K562 (cell line): ENCODE results near the gene TFF2. TPM values are rescaled to one million over a fixed set of nuclear protein-coding genes. Genes with fewer than 3 reads are reported as not detected.
A peak's percentile ranks its signal among the peaks of the same experiment; 100 is the strongest.

Experiments used
- ATAC-seq: fragments of 200-7000 bp; cut with Tn5 transposase; 3 replicates; pipeline ENCODE4 v1.9.1; 2020; ENCODE audit warnings: moderate library complexity
- BruUV-seq: library from RNA; stranded (reverse); fragments of 400-500 nt; replicated peaks from 2 replicates; lab custom pipeline; 2021; lab: Mats Ljungman, UMichigan
- CTCF ChIA-PET: fragments of 300-600 bp; formaldehyde crosslinking; extraction: SDS; loops from one replicate; lab custom pipeline; 2021; ENCODE audit warnings: low intra/inter-chr PET ratio; lab: Yijun Ruan, JAX
- POLR2A ChIA-PET: fragments of 300-600, 350-650 bp; sonication (Branson Sonifier 250); formaldehyde crosslinking; extraction: SDS; loops from one replicate; lab custom pipeline; 2021; ENCODE audit warnings: antibody characterized with exemption, inconsistent platforms; lab: Yijun Ruan, JAX
- DNase-seq, 4 experiments: peaks; one replicate each; pipeline versions ENCODE4 v3.0.0 to v3.0.0-alpha.2; 2011 to 2018; ENCODE audit warnings: low spot score in 3 of 4, mixed read lengths in 3 of 4; ENCODE audit errors: extremely low read depth in 1 of 4
- FAIRE-seq: peaks from 2 replicates; lab custom pipeline; 2011; peaks lifted over from hg19 to GRCh38; lab: Jason Lieb, UNC
- H2AFZ ChIP-seq: 2 replicates; pipeline ENCODE4 v1.6.0; 2011; ENCODE audit warnings: low read depth, low read length, control low read depth, inconsistent platforms
- H3K27ac ChIP-seq: fragments of 200-600 bp; 3 replicates; pipeline ENCODE4 v1.8.0; 2011; ENCODE audit warnings: low read depth, mild to moderate bottlenecking, control low read depth, inconsistent platforms, low read length, moderate library complexity, mixed read lengths; ENCODE audit errors: extremely low read depth
- H3K27me3 ChIP-seq, 2 experiments: fragments of 300-600 bp in 1 of 2; 2 replicates in 1 of 2; 3 replicates in 1 of 2; pipeline versions ENCODE4 v1.6.0 to v1.8.0; 2011; ENCODE audit warnings: inconsistent platforms in 2 of 2, low read length in 2 of 2, mild to moderate bottlenecking in 1 of 2, mixed read lengths in 1 of 2, moderate library complexity in 1 of 2; ENCODE audit not compliant: control insufficient read depth in 2 of 2, insufficient read depth in 2 of 2
- H3K36me3 ChIP-seq: fragments of 300-600 bp; 3 replicates; pipeline ENCODE4 v1.8.0; 2011; ENCODE audit warnings: mild to moderate bottlenecking, low read length, inconsistent platforms; ENCODE audit not compliant: control insufficient read depth, insufficient read depth
- H3K4me1 ChIP-seq, 2 experiments: fragments of 200-600 bp in 1 of 2; replicated peaks in 1 of 2; 2 replicates in 1 of 2; 3 replicates in 1 of 2; pipeline versions ENCODE4 v1.5.1 to v1.8.0; 2011; ENCODE audit warnings: inconsistent platforms in 2 of 2, low read length in 2 of 2, mild to moderate bottlenecking in 1 of 2, mixed read lengths in 1 of 2, moderate library complexity in 1 of 2; ENCODE audit not compliant: control insufficient read depth in 2 of 2, insufficient read depth in 2 of 2
- H3K4me2 ChIP-seq: 2 replicates; pipeline ENCODE4 v1.6.1; 2011; ENCODE audit warnings: low read length, control low read depth, inconsistent platforms, mixed read lengths; ENCODE audit not compliant: insufficient read depth
- H3K4me3 ChIP-seq: fragments of 200-600 bp; sonication (generic), shearing (Covaris generic); 2 replicates; pipeline ENCODE4 v1.5.1; 2016; ENCODE audit warnings: control low read depth, inconsistent platforms
- H3K79me2 ChIP-seq: fragments of 200-600 bp; 3 replicates; pipeline ENCODE4 v1.8.0; 2011; ENCODE audit warnings: low read length, inconsistent platforms; ENCODE audit not compliant: control insufficient read depth, insufficient read depth
- H3K9ac ChIP-seq, 2 experiments: 2 replicates each; pipeline versions ENCODE4 v1.6.0 to v1.6.1; 2011; ENCODE audit warnings: low read depth in 2 of 2, low read length in 2 of 2, control low read depth in 1 of 2, inconsistent platforms in 1 of 2, mild to moderate bottlenecking in 1 of 2, mixed read lengths in 1 of 2; ENCODE audit not compliant: insufficient read depth in 1 of 2
- H3K9me1 ChIP-seq: one replicate; pipeline ENCODE4 v1.6.0; 2011; ENCODE audit warnings: inconsistent platforms, mild to moderate bottlenecking, low read length, moderate library complexity; ENCODE audit not compliant: control insufficient read depth, insufficient read depth
- H3K9me3 ChIP-seq: replicated peaks from 2 replicates; pipeline ENCODE4 v1.5.1; 2011; ENCODE audit warnings: low read depth, low read length, inconsistent platforms; ENCODE audit not compliant: control insufficient read depth, insufficient read depth
- H4K20me1 ChIP-seq: replicated peaks from 2 replicates; pipeline ENCODE4 v1.6.1; 2011; ENCODE audit warnings: low read length, inconsistent platforms, mixed read lengths; ENCODE audit not compliant: control insufficient read depth, insufficient read depth
- BCLAF1 ChIP-seq, 2 experiments: fragments of 450-650 bp in 1 of 2; IDR thresholded peaks; 2 replicates each; pipeline ENCODE4 v1.6.1; 2011 to 2017; ENCODE audit warnings: low read depth in 2 of 2, antibody characterized with exemption in 1 of 2, borderline replicate concordance in 1 of 2, low read length in 1 of 2, mild to moderate bottlenecking in 1 of 2, mixed read lengths in 1 of 2; ENCODE audit not compliant: control insufficient read depth in 1 of 2
- CBFB ChIP-seq: sonication (generic); formaldehyde crosslinking; IDR thresholded peaks from 2 replicates; pipeline ENCODE4 v1.4.0; 2020; ENCODE audit warnings: mild to moderate bottlenecking, missing genetic modification reagents
- CUX1 ChIP-seq: fragments of 200-800 bp; sonication (Bioruptor generic); IDR thresholded peaks from 2 replicates; pipeline ENCODE4 v1.6.1; 2016; ENCODE audit warnings: missing genetic modification characterization, missing compliant biosample characterization
- FOXJ2 ChIP-seq: fragments of 200-800 bp; sonication (Bioruptor generic); IDR thresholded peaks from 2 replicates; pipeline ENCODE4 v1.6.1; 2016; ENCODE audit warnings: missing genetic modification characterization, missing compliant biosample characterization
- HMG20A ChIP-seq: fragments of 450-650 bp; formaldehyde crosslinking; conservative IDR thresholded peaks from 2 replicates; pipeline ENCODE4 v1.4.0; 2020; ENCODE audit warnings: mild to moderate bottlenecking, mixed read lengths
- NFXL1 ChIP-seq: fragments of 450-650 bp; formaldehyde crosslinking; IDR thresholded peaks from 2 replicates; pipeline ENCODE4 v1.4.0; 2021; ENCODE audit warnings: mild to moderate bottlenecking
- PHF8 ChIP-seq: fragments of 200-600 bp; sonication (generic); IDR thresholded peaks from 2 replicates; pipeline ENCODE4 v1.6.1; 2012; ENCODE audit warnings: mixed run types, mild to moderate bottlenecking, inconsistent platforms, low read length, moderate library complexity, borderline replicate concordance
- RUNX1 ChIP-seq: sonication (generic); IDR thresholded peaks from 2 replicates; pipeline ENCODE4 v1.6.1; 2016; ENCODE audit warnings: antibody characterized with exemption, low read depth
- ZBTB34 ChIP-seq: fragments of 250-450 bp; sonication (Bioruptor Pico); IDR thresholded peaks from 2 replicates; pipeline ENCODE4 v1.8.0; 2021; ENCODE audit warnings: mild to moderate bottlenecking, moderate library complexity
- ZNF584 ChIP-seq: fragments of 200-800 bp; sonication (Bioruptor generic); IDR thresholded peaks from 2 replicates; pipeline ENCODE4 v1.6.1; 2016; ENCODE audit warnings: low read depth, mild to moderate bottlenecking, missing genetic modification characterization, missing compliant biosample characterization
- WGBS: fragments of 100-300 bp; shearing (Covaris generic); methylation state at CpG from one replicate; pipeline ENCODE4 v1.1.6; 2016; ENCODE audit warnings: low coverage, mixed read lengths; ENCODE audit not compliant: insufficient coverage; ENCODE audit errors: missing lambda C conversion rate; 5-methylcytosine and 5-hydroxymethylcytosine counted together
- in situ Hi-C: fragments of 300-500 bp; cut with MboI; formaldehyde crosslinking; loops from 4 replicates; pipeline ENCODE4 v1.15.0; 2018; ENCODE audit warnings: inconsistent platforms, mixed read lengths
- intact Hi-C: fragments of 100-400 bp; cut with micrococcal nuclease; formaldehyde crosslinking; loops from 2 replicates; pipeline ENCODE4 v1.14.2; 2022
- polyA plus RNA-seq, 8 experiments: library from polyadenylated mRNA; depleted of rRNA in 4 of 8; stranded (reverse) in 5 of 8; unstranded in 3 of 8; fragments of >200 nt; fragmentation: Nextera tagmentation in 2 of 8; fragmentation: Illumina TruSeq in 1 of 8; extraction: Ambion mirVana in 2 of 8; extraction: Trizol in 1 of 8; gene quantifications; 2 replicates each; pipeline versions ENCODE4 v1.2.1 to v1.2.3, GENCODE V29; 2011 to 2014; ENCODE audit warnings: inconsistent platforms in 1 of 8, missing spikeins in 1 of 8
- total RNA-seq, 7 experiments: library from RNA; depleted of rRNA in 6 of 7; stranded (reverse); fragments of >200 nt in 6 of 7; fragmentation: Illumina TruSeq in 2 of 7; extraction: Trizol in 2 of 7; gene quantifications; 2 replicates each; pipeline versions ENCODE4 v1.2.1 to v1.2.3, GENCODE V29; 2011 to 2021; ENCODE audit warnings: low replicate concordance in 1 of 7

The TFF2 gene
- total and polyA plus RNA-seq, 9 of the 15 experiments (the other 6 are each of a cell fraction or from before 2014, with no cell fraction given), result not detected

- Histone ChIP-seq H3K9me1 (no peaks in the 10 kb centered on the region), H3K4me2 (no peak overlapping the region; the same call in 1 of the 2 replicates), H3K4me1 (peaks cover 13 to 34% of the 10 kb centered on the region in 2 experiments; a peak in 4 of 5 replicates), H3K27ac (no peak overlapping the region), H3K27me3 (peaks cover 16 to 66% of the 10 kb centered on the region in 2 experiments; a peak in 4 of 5 replicates), H4K20me1 (peaks cover 11% of the 10 kb centered on the region; the same call in 1 of the 2 replicates), H3K9me3 (no peaks in the 10 kb centered on the region), H3K79me2 (no peaks in the 10 kb centered on the region), H2AFZ (no peak overlapping the region), H3K4me3 (no peak overlapping the region), H3K9ac (peak overlapping the region in 1 of 2 experiments; percentile 50; a peak in 1 of 4 replicates), H3K36me3 (no peaks in the 10 kb centered on the region)
- intact Hi-C loops (no loop called here), in situ Hi-C loops (no loop called here)
- DNase-seq (no peak), FAIRE-seq (no peak), ATAC-seq (no peak)
- POLR2A ChIA-PET, result no interaction called here
- CTCF ChIA-PET, result no interaction called here
- BruUV-seq, result no TSS peak
- WGBS, result 24% methylated on average over 16 of the region's 16 CpGs
- TF ChIP-seq BCLAF1 (IDR thresholded peaks at IDR 0.05; ENCODE audit: borderline replicate concordance in 1 of 2, control insufficient read depth in 1 of 2, low read depth in 2 of 2, low read length in 1 of 2) (no peak), NFXL1 (no peak), ZNF584 (CRISPR knock-in tag) (no peak), ZBTB34 (CRISPR knock-in tag) (no peak), FOXJ2 (tag) (no peak), CUX1 (no peak), RUNX1 (no peak), PHF8 (no peak), HMG20A (CRISPR knock-in tag) (no peak), CBFB (CRISPR knock-in tag) (no peak)
Measured at GRCh38 chr21:42373908-42374455, 23.2 kb upstream of the TFF2 start.
